KMS-11 (cell line): ENCODE measurements around the gene GRM8.
A peak's percentile ranks its signal among the peaks of the same experiment; 100 is the strongest.

Experiments
- H2AFZ ChIP-seq: fragments of 200-600 bp; sonication (generic); 2 replicates; pipeline ENCODE4 v1.6.1; 2016; ENCODE audit warnings: antibody characterized with exemption, mixed run types, low read depth
- H3K27ac ChIP-seq: fragments of 200-600 bp; sonication (generic); 2 replicates; pipeline ENCODE4 v1.6.1; 2016; ENCODE audit warnings: mild to moderate bottlenecking, mixed run types
- H3K27me3 ChIP-seq: fragments of 200-600 bp; sonication (generic); 2 replicates; pipeline ENCODE4 v1.6.1; 2017; ENCODE audit warnings: mild to moderate bottlenecking, low read depth, mixed run types, moderate library complexity; ENCODE audit not compliant: insufficient read depth
- H3K36me3 ChIP-seq: fragments of 200-600 bp; sonication (generic); 2 replicates; pipeline ENCODE4 v1.6.1; 2017; ENCODE audit warnings: mild to moderate bottlenecking, mixed run types; ENCODE audit not compliant: insufficient read depth
- H3K4me1 ChIP-seq: fragments of 200-600 bp; sonication (generic); 2 replicates; pipeline ENCODE4 v1.6.1; 2016; ENCODE audit warnings: mild to moderate bottlenecking, low read depth, mixed run types; ENCODE audit not compliant: poor library complexity, severe bottlenecking
- H3K4me2 ChIP-seq: fragments of 200-600 bp; sonication (generic); 2 replicates; pipeline ENCODE4 v1.7.0; 2016; ENCODE audit warnings: mild to moderate bottlenecking, mixed run types
- H3K4me3 ChIP-seq: fragments of 200-600 bp; sonication (generic); IDR thresholded peaks from 2 replicates; pipeline ENCODE4 v1.6.1; 2017; ENCODE audit warnings: low read depth, low read length, mixed read lengths; ENCODE audit not compliant: insufficient read depth
- H3K79me2 ChIP-seq: fragments of 200-600 bp; sonication (generic); 2 replicates; pipeline ENCODE4 v1.6.1; 2016; ENCODE audit warnings: low read depth, mixed run types; ENCODE audit not compliant: insufficient read depth
- H3K9ac ChIP-seq: fragments of 200-600 bp; sonication (generic); 2 replicates; pipeline ENCODE4 v1.6.1; 2016; ENCODE audit warnings: mild to moderate bottlenecking, mixed run types
- H4K20me1 ChIP-seq: fragments of 200-600 bp; sonication (generic); 2 replicates; pipeline ENCODE4 v1.6.1; 2016; ENCODE audit warnings: mild to moderate bottlenecking, mixed run types; ENCODE audit not compliant: insufficient read depth
- TF ChIP-seq, protein P1 (sequence below): fragments of 200-600 bp; sonication (generic); conservative IDR thresholded peaks from 2 replicates; pipeline ENCODE4 v1.6.1; 2017; ENCODE audit warnings: low read depth, mild to moderate bottlenecking, antibody characterized with exemption, low read length, moderate library complexity, mixed read lengths

Gene GRM8

DNA sequence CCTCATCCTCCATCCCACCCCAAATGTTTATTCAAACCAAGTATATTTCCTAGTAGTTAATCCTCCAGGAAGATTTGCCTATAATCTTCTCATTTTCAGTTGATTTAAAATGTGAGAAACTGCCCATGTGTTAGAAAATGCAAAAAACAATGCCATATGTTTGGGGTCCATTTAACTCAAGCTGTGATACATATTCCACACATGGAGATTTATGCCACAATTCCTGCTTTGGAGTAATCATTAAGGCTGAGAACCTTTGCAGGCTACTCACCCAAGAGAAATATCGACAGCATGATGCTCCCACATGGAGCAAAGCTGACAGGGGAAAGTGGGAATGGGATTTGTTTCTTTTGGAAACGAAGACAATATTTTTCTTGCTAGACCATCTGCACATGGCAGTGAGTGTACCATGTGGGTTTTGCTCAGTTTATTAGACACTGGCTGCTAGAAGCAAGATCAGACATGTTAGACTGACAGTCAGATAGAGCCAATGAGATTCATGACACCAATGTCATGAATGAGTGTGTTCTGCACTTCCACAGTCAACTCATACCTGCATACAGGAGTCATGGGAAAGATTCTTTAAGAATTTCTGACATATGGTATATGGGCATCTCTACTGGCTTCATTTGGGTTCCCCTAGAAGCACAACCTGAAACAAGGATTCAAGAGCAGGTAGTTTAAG lies 3.4 kb upstream of the GRM8 start:
- Histone ChIP-seq H3K27ac (no peak overlapping the region), H3K4me3 (no peak overlapping the region), H3K27me3 (0 out of 2 replicates have a peak, but pooled peaks cover 4% of the 10 kb centered on the region), H4K20me1 (no peaks in the 10 kb centered on the region), H3K9ac (no peak overlapping the region), H3K36me3 (no peaks in the 10 kb centered on the region), H3K79me2 (no peaks in the 10 kb centered on the region), H3K4me1 (peaks cover 4% of the 10 kb centered on the region), H2AFZ (no peak overlapping the region), H3K4me2 (no peak overlapping the region)
- TF ChIP-seq, protein P1, sequence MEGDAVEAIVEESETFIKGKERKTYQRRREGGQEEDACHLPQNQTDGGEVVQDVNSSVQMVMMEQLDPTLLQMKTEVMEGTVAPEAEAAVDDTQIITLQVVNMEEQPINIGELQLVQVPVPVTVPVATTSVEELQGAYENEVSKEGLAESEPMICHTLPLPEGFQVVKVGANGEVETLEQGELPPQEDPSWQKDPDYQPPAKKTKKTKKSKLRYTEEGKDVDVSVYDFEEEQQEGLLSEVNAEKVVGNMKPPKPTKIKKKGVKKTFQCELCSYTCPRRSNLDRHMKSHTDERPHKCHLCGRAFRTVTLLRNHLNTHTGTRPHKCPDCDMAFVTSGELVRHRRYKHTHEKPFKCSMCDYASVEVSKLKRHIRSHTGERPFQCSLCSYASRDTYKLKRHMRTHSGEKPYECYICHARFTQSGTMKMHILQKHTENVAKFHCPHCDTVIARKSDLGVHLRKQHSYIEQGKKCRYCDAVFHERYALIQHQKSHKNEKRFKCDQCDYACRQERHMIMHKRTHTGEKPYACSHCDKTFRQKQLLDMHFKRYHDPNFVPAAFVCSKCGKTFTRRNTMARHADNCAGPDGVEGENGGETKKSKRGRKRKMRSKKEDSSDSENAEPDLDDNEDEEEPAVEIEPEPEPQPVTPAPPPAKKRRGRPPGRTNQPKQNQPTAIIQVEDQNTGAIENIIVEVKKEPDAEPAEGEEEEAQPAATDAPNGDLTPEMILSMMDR, result no peak

DNA sequence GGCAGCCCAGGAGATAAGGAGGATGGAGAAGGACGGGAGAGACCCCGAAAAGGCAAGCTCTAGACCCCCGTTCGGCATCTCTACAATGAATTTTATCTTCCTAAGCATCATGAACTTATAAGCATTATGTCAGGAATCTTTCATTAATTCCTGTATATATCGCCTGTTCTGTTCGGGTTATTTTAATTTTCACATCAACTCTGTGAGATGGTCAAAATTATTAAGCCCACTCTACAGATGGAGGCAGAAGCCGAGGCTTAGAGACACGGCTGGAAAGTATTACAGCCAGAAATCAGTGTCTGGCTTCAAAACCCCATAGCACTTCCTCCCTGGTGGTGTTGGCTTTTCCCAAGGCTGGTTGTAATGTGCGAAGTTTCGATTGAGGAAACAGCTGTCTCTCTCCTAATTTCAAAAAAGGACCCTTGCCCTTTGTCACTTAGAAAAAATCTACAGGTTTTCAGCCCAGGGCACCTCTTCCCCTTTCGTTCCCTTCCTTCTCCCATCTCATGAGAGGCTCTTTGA lies 1.5 kb upstream of the GRM8 start:
- TF ChIP-seq, protein P1, result peak; percentile 43
- Histone ChIP-seq H3K27me3 (peaks cover 8% of the 10 kb centered on the region; the same call in 1 of the 2 replicates), H3K27ac (no peak overlapping the region), H3K36me3 (no peaks in the 10 kb centered on the region), H3K4me2 (peak overlapping the region; percentile 98; the same call in 1 of the 2 replicates), H3K4me3 (no peak overlapping the region), H4K20me1 (no peaks in the 10 kb centered on the region), H3K79me2 (no peaks in the 10 kb centered on the region), H2AFZ (peak overlapping the region; percentile 100), H3K4me1 (peaks cover 4% of the 10 kb centered on the region), H3K9ac (no peak overlapping the region)

DNA sequence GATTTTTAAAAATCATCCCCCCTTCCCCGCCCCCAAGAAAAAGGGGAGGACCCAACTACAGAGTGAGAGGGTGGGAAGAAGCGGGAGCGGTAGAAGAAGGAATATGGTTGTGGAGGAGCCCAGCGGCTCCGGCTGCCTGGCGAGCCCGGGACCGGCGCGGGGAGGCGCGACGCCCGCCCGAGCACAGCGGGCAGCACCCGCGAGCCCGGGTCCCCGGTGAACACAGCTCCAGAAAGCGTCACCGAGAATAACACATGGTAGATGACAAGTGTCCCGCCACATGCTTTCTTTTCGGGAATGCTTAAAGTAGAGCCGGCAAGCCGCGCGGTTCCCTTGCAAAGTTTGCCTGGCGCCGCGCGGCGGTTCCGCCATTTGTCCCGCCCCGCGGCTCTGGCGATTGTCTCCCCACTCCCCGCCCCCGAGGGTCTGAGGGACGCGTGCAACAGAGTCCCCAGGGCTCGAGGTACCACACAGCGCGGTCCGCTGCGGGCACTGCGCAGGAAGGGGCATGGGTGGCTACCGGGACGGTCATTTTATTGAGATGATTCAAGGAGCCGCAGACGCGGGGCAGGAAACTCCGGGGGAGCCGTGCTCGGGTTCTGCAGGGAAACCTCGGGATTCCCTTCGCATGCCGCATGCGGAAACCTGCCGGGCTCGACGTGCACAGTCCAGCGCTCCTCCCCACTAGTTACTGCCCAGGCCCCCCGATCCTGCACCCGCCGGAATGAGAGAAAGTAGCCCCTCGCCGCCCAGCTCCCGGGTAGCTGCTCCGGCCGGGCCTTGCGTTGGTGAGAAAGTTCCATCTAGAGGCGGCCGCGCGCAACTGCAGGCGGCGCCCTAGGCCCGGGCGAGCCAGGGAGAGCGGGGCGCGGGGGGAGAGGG lies 781 bp upstream of the GRM8 start:
- Histone ChIP-seq H3K4me3 (peak overlapping the region; percentile 42), H3K4me1 (peaks cover 4% of the 10 kb centered on the region), H3K4me2 (peak overlapping the region; percentile 98), H3K9ac (peak overlapping the region; percentile 46; the same call in 1 of the 2 replicates), H2AFZ (peak overlapping the region; percentile 100), H3K27ac (no peak overlapping the region), H4K20me1 (no peaks in the 10 kb centered on the region), H3K27me3 (peaks cover 8% of the 10 kb centered on the region; the same call in 1 of the 2 replicates), H3K36me3 (no peaks in the 10 kb centered on the region), H3K79me2 (no peaks in the 10 kb centered on the region)
- TF ChIP-seq, protein P1, result peak; percentile 93

DNA sequence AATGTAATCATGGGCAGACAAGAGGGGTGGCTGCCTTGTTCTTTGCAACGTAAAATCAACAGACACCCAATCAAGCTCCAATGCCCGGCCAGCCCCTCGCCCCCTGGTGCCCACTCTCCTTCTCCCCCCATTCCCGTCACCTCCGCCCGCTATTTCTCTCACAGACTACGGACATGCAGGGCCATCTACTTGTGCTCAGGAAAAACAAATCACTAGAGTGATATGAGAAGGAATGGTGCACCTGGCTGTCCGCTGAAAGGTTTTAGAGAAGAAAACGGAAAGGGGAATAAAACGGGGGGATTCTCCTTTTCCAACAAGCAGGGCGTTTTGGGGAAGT lies 396 bp downstream of the GRM8 start:
- Histone ChIP-seq H3K9ac (peak overlapping the region; percentile 1; the same call in 1 of the 2 replicates), H3K27me3 (peaks cover 8% of the 10 kb centered on the region; the same call in 1 of the 2 replicates), H3K36me3 (no peaks in the 10 kb centered on the region), H3K79me2 (no peaks in the 10 kb centered on the region), H3K4me3 (no peak overlapping the region), H3K27ac (no peak overlapping the region), H3K4me1 (peaks cover 4% of the 10 kb centered on the region), H2AFZ (peak overlapping the region; percentile 100), H3K4me2 (peak overlapping the region; percentile 98), H4K20me1 (no peaks in the 10 kb centered on the region)
- TF ChIP-seq, protein P1, result no peak
